Effector CD4-positive, alpha-beta T cell (primary cell): ENCODE data around the gene SBF1.

Experiments used
- DNase-seq: peaks from one replicate; pipeline ENCODE4 v3.0.0-alpha.2; 2020

Gene SBF1

GRCh38 chr22:50485221-50486131, 10.6 kb upstream of the SBF1 start:
- no peak for DNase-seq

GRCh38 chr22:50483977-50484853, 9.4 kb upstream of the SBF1 start:
- DNase-seq = no peak

- no peak for DNase-seq
Measured at GRCh38 chr22:50483556-50483955, 8.7 kb upstream of the SBF1 start.

DNA sequence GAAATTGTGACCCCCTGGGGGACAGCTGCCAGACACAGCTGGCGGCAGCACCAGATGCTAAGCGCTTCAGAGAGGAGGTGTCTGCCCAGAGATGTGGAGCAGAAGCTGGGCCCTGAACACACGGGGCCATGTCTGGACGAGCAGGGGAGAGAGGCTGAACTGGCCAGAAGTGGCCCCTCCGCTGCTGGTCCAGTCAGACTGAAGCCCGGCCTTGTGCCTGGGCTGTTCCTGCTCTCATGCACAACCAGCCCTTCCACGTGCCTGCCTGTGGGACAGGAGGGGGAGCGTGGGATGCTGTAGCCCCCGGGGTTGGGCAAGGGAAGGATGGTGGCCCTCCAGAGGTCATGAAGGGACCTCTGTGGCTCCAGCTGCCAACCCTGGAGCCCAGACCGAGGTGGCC, 8.3 kb upstream of the SBF1 start:
- DNase-seq = no peak

DNA sequence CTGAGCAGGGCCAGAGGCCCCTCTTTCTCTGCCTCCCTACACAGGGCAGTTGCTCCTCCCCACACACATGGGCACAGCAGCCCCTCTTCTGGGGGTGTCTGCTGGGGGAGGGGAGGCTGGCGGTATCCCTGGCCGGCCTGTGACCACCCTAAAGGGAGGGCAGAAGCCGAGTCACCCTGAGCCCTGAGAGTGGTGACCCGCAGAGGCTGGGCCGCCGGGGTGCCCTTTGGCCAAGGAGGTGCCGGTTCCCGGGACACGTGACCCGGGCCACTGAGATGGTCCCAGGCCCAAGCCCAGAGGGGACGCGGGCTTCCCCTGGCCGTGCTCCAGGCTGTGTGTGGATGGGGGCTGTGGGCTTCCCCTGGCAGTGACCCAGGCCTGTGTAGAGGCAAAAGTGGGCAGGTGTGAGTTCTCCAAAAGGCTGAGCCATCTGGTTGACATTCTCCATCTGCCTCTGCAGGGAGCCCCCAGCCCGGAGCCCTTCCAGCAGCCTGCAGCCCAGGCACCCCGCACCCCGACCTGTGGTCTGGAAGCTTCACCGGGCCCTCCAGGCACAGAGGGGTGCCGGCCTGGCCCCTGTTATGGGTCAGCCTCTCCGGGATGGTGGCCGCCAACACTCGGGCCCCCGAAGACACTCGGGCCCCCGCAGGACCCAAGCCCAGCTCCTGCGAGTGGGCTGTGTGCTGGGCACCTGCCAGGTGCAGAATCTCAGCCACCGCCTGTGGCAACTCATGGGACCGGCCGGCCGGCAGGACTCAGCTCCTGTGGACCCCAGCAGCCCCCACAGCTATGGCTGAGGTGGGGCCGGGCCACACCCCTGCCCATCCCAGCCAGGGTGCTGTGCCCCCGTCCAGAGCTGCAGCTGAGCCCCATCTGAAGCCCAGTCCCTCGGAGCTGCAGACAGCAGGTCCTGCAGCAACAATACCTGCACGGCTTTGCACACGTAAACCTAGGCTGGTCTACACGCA, 7.6 kb upstream of the SBF1 start:
- DNase-seq = no peak

- DNase-seq = peak; percentile 54
Measured at GRCh38 chr22:50481440-50482106, 6.7 kb upstream of the SBF1 start, which contains the start of gene ADM2. Gene ADM2, plus strand, starts transcription at chr22:50481543. Its CDS starts 305 bp downstream, at chr22:50481848.

DNA sequence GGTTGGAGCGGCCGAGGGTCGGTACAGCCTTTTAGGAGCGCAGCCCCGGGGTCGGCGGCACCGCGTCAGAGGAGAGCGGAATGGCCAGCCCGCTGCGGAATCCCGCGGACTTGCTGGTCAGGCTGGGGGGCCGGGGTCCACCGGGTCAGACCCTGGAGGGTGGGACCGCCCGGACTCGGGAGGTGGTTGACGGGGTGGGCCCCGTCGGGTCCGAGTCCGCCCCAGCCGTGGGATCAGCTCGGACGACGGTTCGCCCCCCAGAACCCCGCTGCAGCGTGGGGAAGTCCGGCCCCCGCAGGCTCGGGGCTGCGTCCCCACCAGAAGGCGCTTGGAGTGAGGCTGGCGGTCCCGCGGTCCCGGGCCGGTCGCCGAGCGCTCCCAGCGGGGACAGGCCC, 6.2 kb upstream of the SBF1 start:
- DNase-seq = no peak

- no peak for DNase-seq
Measured at GRCh38 chr22:50479721-50480120, 4.9 kb upstream of the SBF1 start.

DNA sequence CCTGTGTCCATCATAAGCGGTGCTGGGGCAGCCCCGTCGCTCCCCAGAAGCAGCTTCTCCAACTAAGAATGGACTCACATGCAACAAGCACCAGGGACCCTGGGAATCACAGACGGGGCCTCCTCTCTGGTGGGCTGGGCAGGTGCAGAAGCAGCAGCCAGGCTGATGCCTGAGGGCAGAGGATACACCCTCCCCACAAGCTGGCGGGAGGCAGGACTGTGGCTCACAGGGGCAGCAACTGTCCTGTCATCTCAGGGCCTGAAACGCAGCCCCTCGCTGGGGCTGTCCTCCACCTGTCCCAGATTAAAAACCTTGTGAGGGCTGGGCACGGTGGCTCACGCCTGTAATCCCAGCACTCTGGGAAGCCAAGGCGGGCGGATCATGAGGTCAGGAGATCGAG, 3.1 kb upstream of the SBF1 start:
- DNase-seq = no peak

- DNase-seq = no peak
Measured at GRCh38 chr22:50476868-50477267, 2.0 kb upstream of the SBF1 start.

DNA sequence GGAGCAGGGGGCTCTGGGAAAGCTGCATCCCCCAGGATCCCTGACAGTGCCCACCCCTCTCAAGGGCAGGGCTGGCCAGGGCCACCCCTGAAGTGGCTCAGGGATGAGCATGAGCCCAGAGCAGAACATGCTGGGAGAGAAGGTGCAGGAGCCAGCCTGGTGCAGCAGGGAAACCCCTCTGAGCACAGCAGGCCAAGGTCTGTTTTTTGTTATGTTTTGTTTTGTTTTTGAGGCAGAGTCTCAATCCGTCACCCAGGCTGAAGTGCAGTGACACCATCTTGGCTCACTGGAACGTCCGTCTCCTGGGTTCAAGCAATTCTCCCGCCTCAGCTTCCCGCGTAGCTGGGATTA, 792 bp upstream of the SBF1 start:
- no peak for DNase-seq

DNA sequence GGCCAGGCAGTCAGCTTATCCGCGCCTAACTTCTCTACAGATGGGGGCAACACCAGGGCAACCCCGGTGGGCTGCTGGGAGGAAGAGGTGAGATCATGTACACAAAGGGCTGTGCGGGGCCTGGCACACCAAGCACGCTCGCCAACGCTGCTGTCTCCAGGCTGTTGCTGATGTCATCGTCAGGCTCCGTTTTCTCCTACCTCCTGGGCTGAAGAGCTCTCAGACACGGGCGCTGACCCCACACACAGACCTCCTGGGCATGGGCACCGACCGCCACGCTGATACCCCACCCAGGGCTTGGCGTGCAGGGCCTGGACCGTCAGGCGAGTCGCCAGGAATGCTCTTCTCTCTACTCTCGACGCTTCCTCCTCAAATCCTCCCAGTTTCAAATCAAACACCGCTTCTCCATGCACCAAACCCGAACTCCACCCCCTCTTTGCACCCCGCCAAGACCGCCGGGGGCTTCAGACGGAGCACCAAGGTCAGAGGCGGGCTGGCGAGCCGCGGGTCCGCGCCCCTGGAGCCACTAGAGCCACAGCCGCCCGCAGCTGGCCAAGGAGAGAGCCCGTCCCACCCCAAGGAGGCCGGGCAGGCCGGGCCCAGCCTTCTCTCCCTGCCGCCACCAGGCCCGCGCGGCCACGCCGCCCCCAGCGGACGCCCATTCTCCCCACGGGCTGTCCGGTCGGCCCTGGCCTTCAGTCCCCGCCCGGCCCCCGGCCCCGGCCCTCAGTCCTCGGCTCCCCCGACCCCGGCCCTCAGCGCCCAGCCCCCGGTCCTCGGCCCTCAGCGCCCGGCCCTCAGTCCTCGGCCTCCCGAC, 772 bp downstream of the SBF1 start:
- DNase-seq = no peak

- peak; percentile 49 for DNase-seq
Measured at GRCh38 chr22:50473088-50473487, 1.7 kb downstream of the SBF1 start.

DNA sequence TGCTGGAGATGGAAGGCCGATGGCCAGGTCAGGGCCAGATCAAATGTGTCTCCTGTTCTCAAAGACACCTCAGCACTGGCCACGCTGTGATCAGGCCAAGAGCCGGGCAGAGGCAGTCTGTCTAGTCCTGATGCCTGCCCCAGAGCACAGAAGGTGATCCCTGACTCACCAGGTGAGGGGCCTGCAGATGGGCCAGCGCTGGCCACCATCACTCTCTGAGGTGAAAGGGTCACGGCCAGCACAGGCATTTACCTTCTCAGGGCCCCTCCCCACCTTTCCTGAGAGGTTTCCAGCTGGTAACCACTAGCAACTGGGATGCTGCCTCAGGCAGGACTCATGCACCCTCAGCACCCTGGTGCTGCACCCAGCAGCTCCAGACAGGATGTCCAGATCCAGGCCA, 2.9 kb downstream of the SBF1 start:
- no peak for DNase-seq

GRCh38 chr22:50471197-50471847, 3.5 kb downstream of the SBF1 start:
- DNase-seq = no peak

DNA sequence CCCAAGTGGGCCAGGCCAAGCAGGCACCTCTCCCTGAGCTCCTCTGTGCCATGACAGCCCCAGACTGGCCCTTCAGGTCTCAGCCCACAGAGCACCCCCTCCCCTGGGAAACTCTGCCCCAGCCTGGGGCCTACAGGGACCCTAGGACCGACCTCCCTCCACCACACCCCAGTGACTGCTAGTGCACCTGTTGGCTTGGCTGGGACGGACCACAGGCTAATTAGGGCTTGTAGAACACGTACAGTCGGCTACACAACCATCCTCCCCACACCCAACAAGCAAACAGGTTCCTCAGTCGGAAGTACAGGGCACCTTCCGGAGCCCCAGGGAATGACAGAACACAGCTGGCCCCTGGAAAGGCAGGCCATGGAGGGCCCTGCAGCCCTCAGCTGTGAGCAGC, 4.3 kb downstream of the SBF1 start:
- DNase-seq = no peak

DNA sequence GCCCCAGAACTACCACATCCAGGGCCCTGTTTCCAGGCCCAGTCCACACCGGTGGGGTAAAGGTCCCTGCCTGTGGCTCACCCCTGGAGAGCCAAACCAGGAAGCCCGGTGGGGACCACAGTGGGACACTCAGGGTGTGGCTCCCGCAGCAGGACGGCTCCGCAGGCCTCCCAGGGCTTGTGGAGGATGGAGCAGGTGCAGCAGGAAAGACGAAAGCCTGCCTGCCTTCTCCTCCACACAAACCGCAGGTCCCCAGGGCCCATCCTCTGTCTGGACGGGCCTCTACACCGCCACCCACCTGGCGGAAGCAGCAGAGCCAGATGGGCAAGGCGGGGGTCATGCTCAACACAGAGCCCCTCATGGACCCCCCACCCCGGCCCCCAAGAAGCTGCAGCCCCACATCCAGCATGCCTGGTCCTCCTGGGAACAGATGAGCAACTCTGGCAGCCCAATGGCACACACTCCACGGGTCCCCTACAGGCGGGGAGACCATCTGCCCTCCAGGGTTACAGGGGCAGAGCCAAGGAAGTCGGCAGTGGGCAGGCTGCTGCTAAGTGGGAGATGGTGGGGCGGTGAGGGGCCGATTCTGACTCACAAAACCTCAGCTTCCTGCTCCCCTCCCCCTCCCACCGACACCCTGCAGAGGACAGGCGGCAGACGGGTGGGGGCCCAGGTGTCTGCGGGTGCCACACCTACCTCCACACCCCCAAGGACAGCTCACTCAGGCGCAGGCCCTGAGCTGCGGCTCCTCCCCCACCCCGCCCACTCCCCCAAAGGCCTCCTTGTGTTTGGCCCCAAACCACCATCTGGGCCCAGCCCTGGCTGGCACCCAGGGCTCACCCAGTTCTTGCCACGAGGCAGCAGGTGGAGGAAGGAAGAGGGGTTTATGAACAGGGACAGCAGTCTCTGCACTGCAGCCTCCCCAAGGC, 5.2 kb downstream of the SBF1 start:
- DNase-seq = peak; percentile 96

- DNase-seq = no peak
Measured at GRCh38 chr22:50468626-50469025, 6.2 kb downstream of the SBF1 start.

DNA sequence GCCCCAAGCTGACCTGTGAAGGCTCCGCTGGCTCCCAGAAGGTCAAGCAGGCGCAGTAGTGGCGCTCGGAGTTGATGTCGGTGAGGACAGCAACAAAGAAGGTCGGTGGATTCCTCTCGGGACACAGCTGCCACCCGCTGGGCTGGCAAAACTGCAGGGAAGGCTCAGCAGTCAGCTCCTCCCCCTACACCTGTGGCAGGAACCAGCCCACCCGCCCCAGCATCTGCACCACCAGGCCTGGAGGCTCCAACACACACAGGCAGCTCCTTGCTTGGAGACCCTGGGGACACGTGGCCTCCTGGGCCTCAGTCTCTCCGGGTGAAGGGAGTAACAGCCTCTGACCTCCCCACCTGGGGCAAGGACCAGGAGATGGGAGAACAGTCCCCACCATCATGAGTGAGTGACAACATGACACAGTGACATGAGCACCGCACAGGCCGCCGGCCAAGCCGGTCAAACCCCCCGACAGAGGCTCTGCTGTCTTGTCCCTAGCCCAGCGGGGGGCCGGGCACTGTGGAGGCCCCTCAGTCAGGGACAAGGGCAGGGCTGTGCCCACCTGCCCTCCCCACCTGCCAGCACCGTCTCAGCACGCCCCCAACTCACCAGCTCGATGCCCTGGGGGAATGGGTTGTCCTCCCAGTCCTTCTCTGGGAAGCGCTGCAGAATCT, 6.9 kb downstream of the SBF1 start:
- no peak for DNase-seq
